RCC 7860 (cell line): Measurements from ENCODE around the gene PITPNM1.

ENCODE experiments used
- DNase-seq: peaks from one replicate; pipeline ENCODE4 v3.0.0-alpha.2; 2015; ENCODE audit warnings: low spot score
- FAIRE-seq: peaks from 2 replicates; lab custom pipeline; 2012; peaks lifted over from hg19 to GRCh38; lab: Jason Lieb, UNC

The PITPNM1 gene

GRCh38 chr11:67448220-67448609 lies 56.9 kb downstream of the PITPNM1 start:
- FAIRE-seq (no peak), DNase-seq (no peak)

- DNase-seq (no peak), FAIRE-seq (no peak)
These were observed 59.6 kb downstream of the PITPNM1 start for GRCh38 chr11:67445515-67445914.

GRCh38 chr11:67442504-67443404 lies 62.4 kb downstream of the PITPNM1 start:
- no peak for FAIRE-seq
- DNase-seq: no peak
